T-helper 17 cell (primary cell): ENCODE results near the gene SIX3. TPM values are rescaled to one million over a fixed set of nuclear protein-coding genes. Genes with fewer than 3 reads are reported as not detected.
A peak's percentile ranks its signal among the peaks of the same experiment; 100 is the strongest.

Source experiments
- ATAC-seq: fragments of 150-1000 bp; cut with Tn5 transposase; 2 replicates; pipeline ENCODE4 v1.10.0; 2021; ENCODE audit warnings: mild to moderate bottlenecking, moderate library complexity
- DNase-seq, 3 donors: peaks; one replicate each; pipeline versions ENCODE4 v3.0.0 to v3.0.0-alpha.2; 2020 to 2021
- H3K9me3 ChIP-seq: one replicate; pipeline ENCODE4 v1.7.0; 2013; ENCODE audit warnings: low read length, mild to moderate bottlenecking; ENCODE audit not compliant: control insufficient read depth, poor library complexity, severe bottlenecking
- H3K27ac Mint-ChIP-seq: one replicate; pipeline ENCODE4 v1.8.0; 2022; ENCODE audit warnings: mild to moderate bottlenecking, moderate library complexity, mixed read lengths
- H3K27me3 Mint-ChIP-seq: one replicate; pipeline ENCODE4 v1.8.0; 2022; ENCODE audit warnings: mixed read lengths
- H3K36me3 Mint-ChIP-seq: one replicate; pipeline ENCODE4 v1.8.0; 2022; ENCODE audit warnings: low read depth, mixed read lengths
- H3K4me1 Mint-ChIP-seq: one replicate; pipeline ENCODE4 v1.8.0; 2022; ENCODE audit warnings: mild to moderate bottlenecking, mixed read lengths
- H3K4me3 Mint-ChIP-seq: one replicate; pipeline ENCODE4 v1.8.0; 2022; ENCODE audit warnings: mild to moderate bottlenecking, moderate library complexity, mixed read lengths
- total RNA-seq, 4 donors: library from RNA in 2 of 4; stranded (reverse) in 2 of 4; gene quantifications; one replicate each; pipeline ENCODE4 v1.2.3 and lab custom pipeline; 2022 to 2026

The SIX3 gene
- total RNA-seq, 2 donors from 2014 or later, result not detected

GRCh38 chr2:44942304-44943030 lies 965 bp downstream of the SIX3 start:
- Mint-ChIP-seq H3K27me3 (peaks cover 73% of the 10 kb centered on the region), H3K27ac (peak overlapping the region; percentile 9), H3K4me3 (peak overlapping the region; percentile 80), H3K36me3 (peaks cover 11% of the 10 kb centered on the region), H3K4me1 (peaks cover 31% of the 10 kb centered on the region)
- no peak for ATAC-seq
- H3K9me3 ChIP-seq, result no peaks in the 10 kb centered on the region
- no peak for DNase-seq

- H3K4me3 Mint-ChIP-seq, result peak overlapping the region; percentile 80
Observed at GRCh38 chr2:44943031-44943692, 1.7 kb downstream of the SIX3 start.

GRCh38 chr2:44943693-44944101 lies 2.2 kb downstream of the SIX3 start:
- DNase-seq (no peak), ATAC-seq (no peak)
- H3K9me3 ChIP-seq, result no peaks in the 10 kb centered on the region

More at GRCh38 chr2:44943031-44943692, 1.7 kb downstream of the SIX3 start:
- Mint-ChIP-seq H3K27me3 (peaks cover 79% of the 10 kb centered on the region), H3K36me3 (peaks cover 11% of the 10 kb centered on the region), H3K4me1 (peaks cover 31% of the 10 kb centered on the region), H3K27ac (peak overlapping the region; percentile 9)
- no peaks in the 10 kb centered on the region for H3K9me3 ChIP-seq
- no peak for ATAC-seq
- DNase-seq, result no peak

GRCh38 chr2:44944102-44944951 lies 2.8 kb downstream of the SIX3 start:
- ATAC-seq (no peak), DNase-seq (no peak)
- Mint-ChIP-seq H3K36me3 (peaks cover 11% of the 10 kb centered on the region), H3K4me1 (peaks cover 33% of the 10 kb centered on the region), H3K27ac (no peak overlapping the region), H3K27me3 (peaks cover 86% of the 10 kb centered on the region), H3K4me3 (peak overlapping the region; percentile 78)
- no peaks in the 10 kb centered on the region for H3K9me3 ChIP-seq

More at GRCh38 chr2:44943693-44944101, 2.2 kb downstream of the SIX3 start:
- H3K27ac Mint-ChIP-seq, result no peak overlapping the region
- H3K27me3 Mint-ChIP-seq, result peaks cover 80% of the 10 kb centered on the region
- peak overlapping the region; percentile 78 for H3K4me3 Mint-ChIP-seq
- peaks cover 31% of the 10 kb centered on the region for H3K4me1 Mint-ChIP-seq
- peaks cover 11% of the 10 kb centered on the region for H3K36me3 Mint-ChIP-seq

- Mint-ChIP-seq H3K4me3 (peak overlapping the region; percentile 5), H3K4me1 (peaks cover 29% of the 10 kb centered on the region), H3K27ac (peak overlapping the region; percentile 19), H3K36me3 (peaks cover 12% of the 10 kb centered on the region), H3K27me3 (peaks cover 84% of the 10 kb centered on the region)
- no peak for ATAC-seq
- H3K9me3 ChIP-seq, result no peaks in the 10 kb centered on the region
- DNase-seq, result no peak
Observed at GRCh38 chr2:44944952-44945612, 3.6 kb downstream of the SIX3 start.

- H3K4me1 Mint-ChIP-seq, result peaks cover 35% of the 10 kb centered on the region
- ATAC-seq (no peak), DNase-seq (no peak)
- H3K27me3 Mint-ChIP-seq, result peaks cover 84% of the 10 kb centered on the region
- H3K9me3 ChIP-seq, result no peaks in the 10 kb centered on the region
- peaks cover 18% of the 10 kb centered on the region for H3K36me3 Mint-ChIP-seq
- peak overlapping the region; percentile 55 for H3K4me3 Mint-ChIP-seq
- peak overlapping the region; percentile 19 for H3K27ac Mint-ChIP-seq
Observed at GRCh38 chr2:44945676-44946371, 4.3 kb downstream of the SIX3 start.

- H3K9me3 ChIP-seq, result no peaks in the 10 kb centered on the region
- H3K4me1 Mint-ChIP-seq, result peaks cover 34% of the 10 kb centered on the region
Observed at GRCh38 chr2:44946372-44947027, 5.0 kb downstream of the SIX3 start.

GRCh38 chr2:44947028-44947375 lies 5.5 kb downstream of the SIX3 start:
- Mint-ChIP-seq H3K36me3 (peaks cover 16% of the 10 kb centered on the region), H3K4me1 (peaks cover 33% of the 10 kb centered on the region), H3K27ac (no peak overlapping the region), H3K27me3 (peaks cover 84% of the 10 kb centered on the region), H3K4me3 (no peak overlapping the region)
- ATAC-seq (no peak), DNase-seq (no peak)
- H3K9me3 ChIP-seq, result no peaks in the 10 kb centered on the region

More at GRCh38 chr2:44946372-44947027, 5.0 kb downstream of the SIX3 start:
- DNase-seq, result no peak
- Mint-ChIP-seq H3K27me3 (peaks cover 84% of the 10 kb centered on the region), H3K36me3 (peaks cover 20% of the 10 kb centered on the region), H3K27ac (no peak overlapping the region), H3K4me3 (no peak overlapping the region)
- no peak for ATAC-seq

- Mint-ChIP-seq H3K27me3 (peaks cover 88% of the 10 kb centered on the region), H3K4me3 (no peak overlapping the region), H3K27ac (no peak overlapping the region), H3K4me1 (peaks cover 35% of the 10 kb centered on the region), H3K36me3 (peaks cover 16% of the 10 kb centered on the region)
- no peak for ATAC-seq
- no peak for DNase-seq
- no peaks in the 10 kb centered on the region for H3K9me3 ChIP-seq
Observed at GRCh38 chr2:44948565-44949328, 7.2 kb downstream of the SIX3 start.

GRCh38 chr2:44949329-44950151 lies 8.0 kb downstream of the SIX3 start:
- no peak overlapping the region for H3K27ac Mint-ChIP-seq

GRCh38 chr2:44950646-44951045 lies 9.1 kb downstream of the SIX3 start:
- H3K4me1 Mint-ChIP-seq, result peaks cover 29% of the 10 kb centered on the region
- H3K4me3 Mint-ChIP-seq, result peak overlapping the region; percentile 25
- ATAC-seq (no peak), DNase-seq (no peak)
- no peak overlapping the region for H3K27ac Mint-ChIP-seq
- peaks cover 11% of the 10 kb centered on the region for H3K36me3 Mint-ChIP-seq
- peaks cover 89% of the 10 kb centered on the region for H3K27me3 Mint-ChIP-seq
- no peaks in the 10 kb centered on the region for H3K9me3 ChIP-seq

More at GRCh38 chr2:44949329-44950151, 8.0 kb downstream of the SIX3 start:
- ATAC-seq (no peak), DNase-seq (no peak)
- peaks cover 14% of the 10 kb centered on the region for H3K36me3 Mint-ChIP-seq
- peaks cover 33% of the 10 kb centered on the region for H3K4me1 Mint-ChIP-seq
- H3K9me3 ChIP-seq, result no peaks in the 10 kb centered on the region
- peaks cover 89% of the 10 kb centered on the region for H3K27me3 Mint-ChIP-seq
- no peak overlapping the region for H3K4me3 Mint-ChIP-seq
